LNCAP (cell line): ENCODE results near the gene CNTN4.

ENCODE experiments used
- TF ChIP-seq, protein P1 (sequence below): fragments of 450-650 bp; IDR thresholded peaks from 2 replicates; pipeline ENCODE4 v1.5.1; 2017; ENCODE audit warnings: mild to moderate bottlenecking

CNTN4 gene

DNA sequence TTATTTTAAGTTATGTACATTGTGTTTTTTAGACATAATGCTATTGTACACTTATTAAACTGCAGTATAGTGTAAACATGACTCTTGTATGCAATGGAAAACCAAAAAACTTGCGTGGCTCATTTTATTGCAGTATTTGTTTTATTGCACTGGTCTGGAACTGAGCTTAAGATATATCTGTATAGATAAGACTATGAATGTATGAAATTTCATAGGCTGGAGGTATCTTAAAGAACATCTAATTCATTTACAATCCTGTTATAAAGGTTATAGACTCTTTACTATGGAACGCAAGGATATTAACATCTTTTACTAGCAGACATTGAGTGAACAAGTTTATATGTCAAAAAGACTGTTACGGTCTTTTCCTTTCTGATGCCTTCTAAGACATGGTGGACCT, 552.1 kb downstream of the CNTN4 start:
- TF ChIP-seq, protein P1, sequence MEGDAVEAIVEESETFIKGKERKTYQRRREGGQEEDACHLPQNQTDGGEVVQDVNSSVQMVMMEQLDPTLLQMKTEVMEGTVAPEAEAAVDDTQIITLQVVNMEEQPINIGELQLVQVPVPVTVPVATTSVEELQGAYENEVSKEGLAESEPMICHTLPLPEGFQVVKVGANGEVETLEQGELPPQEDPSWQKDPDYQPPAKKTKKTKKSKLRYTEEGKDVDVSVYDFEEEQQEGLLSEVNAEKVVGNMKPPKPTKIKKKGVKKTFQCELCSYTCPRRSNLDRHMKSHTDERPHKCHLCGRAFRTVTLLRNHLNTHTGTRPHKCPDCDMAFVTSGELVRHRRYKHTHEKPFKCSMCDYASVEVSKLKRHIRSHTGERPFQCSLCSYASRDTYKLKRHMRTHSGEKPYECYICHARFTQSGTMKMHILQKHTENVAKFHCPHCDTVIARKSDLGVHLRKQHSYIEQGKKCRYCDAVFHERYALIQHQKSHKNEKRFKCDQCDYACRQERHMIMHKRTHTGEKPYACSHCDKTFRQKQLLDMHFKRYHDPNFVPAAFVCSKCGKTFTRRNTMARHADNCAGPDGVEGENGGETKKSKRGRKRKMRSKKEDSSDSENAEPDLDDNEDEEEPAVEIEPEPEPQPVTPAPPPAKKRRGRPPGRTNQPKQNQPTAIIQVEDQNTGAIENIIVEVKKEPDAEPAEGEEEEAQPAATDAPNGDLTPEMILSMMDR, result no peak

DNA sequence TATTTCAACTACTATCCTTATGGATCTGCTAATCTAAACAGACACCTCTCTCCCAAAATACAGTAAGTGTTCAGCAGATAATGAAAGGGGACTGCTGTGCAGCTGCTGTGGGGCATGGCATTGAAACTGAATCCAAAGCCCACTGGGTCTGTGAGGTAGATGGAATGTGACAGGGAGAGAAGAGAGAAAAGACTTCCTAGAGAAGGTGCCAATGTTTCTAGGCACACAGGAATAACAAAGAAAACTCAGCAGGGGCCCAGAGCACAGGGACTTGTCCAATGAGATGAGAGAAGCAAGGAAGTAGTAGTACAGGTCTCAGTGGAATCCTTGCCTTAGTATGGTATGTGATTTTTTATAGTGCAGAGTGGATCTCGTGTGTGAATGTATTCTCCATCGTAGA, 553.7 kb downstream of the CNTN4 start:
- TF ChIP-seq, protein P1, result no peak

DNA sequence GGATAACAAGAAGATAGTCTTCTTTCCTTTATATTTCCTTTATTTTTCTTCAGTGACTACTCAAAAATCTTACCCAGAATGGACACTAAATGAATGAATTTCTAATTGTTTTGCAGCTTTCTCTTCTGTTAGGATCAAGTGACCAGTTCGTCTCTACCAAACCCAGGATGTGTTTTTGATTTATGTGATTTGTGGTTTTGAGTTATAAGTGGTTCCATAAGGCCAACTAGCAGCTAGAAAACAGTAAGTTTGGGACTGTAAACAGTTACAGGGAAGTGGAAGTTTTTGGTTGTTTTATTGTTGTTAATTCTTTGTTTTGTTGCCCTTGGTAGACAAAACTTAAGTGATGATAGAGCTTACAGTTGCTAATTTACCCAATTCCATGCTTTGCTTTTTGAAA, 555.0 kb downstream of the CNTN4 start:
- TF ChIP-seq, protein P1, result no peak

DNA sequence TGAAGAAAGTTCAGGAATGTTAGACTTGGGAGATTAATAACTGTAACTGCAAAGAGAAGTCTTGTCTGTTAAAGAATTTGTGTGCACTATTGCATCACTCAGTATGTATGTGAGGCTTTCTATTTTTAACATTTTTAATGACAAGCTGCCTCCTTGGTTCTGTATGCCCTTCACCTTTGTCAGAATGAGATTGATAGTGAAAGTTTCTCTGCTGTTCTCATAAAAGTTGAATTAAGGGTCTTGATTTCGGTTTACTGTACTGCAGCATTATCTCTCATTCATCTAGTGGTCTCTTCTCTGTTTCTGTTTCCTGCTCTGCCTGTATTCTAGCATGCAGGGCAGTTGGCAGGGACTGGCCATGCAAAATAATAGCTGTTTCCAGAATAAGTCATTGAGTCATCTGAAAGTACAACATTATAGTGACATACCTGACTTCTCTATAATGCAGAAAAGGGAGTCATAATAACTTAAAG, 556.6 kb downstream of the CNTN4 start:
- TF ChIP-seq, protein P1, result no peak

DNA sequence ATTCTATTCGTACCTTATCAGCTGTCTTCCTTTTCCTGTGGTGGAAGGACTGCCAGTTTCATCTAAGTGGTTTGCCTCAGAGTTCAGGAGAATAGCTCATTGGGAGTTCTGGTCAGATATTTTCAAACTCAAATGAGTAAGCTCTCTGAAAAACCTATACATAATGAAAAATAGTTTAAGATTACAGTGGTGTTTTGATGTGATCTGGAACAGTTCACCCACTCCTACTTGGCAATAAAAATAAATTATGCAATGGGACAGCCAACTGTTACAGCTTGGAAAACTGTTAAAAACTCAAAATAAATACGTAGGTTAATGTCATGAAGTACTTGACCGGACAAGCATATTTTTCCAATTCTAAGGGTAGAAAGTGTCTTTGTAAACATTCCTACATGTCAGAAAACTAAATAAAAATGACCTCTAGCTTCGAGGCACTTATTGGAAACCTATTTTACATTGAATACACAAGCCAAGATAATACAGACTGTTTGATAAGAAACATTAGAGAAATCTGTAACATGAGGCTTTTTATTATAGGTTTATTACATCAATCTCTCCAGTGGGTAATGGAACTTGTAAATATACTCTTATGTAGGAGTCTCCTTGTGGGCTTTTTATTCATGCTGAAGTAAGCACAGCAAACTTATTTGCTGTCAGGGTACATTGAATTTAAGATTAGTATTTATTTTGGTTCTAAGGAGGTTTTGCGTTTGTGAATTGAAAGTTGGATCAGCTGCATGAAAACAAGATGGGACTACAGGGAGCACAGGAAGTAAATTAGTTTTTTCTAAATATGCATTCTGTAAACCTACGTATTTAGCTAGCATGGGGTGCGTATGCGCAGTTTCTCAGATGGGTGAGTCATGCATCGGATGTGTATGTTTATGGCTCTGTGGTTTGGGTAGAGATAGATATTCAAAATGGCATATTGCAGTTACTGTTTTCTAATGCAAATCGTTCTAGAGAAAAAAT, 558.4 kb downstream of the CNTN4 start:
- TF ChIP-seq, protein P1, result no peak

DNA sequence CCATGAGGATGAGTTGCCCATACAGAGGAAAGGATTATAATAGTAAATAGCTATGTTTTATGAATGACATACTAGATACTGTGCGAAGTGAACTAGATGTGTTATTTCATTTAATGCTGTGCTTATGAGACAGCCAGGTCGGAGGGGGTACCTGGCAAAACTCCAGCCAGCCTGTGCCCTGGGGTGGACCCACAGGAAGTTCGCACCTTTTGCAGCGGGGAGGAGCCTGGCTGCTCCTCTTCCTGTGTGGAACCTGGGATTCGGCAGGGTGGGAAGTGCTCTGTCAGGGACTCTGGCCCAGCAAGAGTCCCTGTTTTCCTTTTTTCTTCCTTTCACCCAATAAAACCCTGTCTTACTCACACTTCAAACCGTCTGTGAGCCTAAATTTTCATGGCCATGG, 559.3 kb downstream of the CNTN4 start:
- TF ChIP-seq, protein P1, result no peak

DNA sequence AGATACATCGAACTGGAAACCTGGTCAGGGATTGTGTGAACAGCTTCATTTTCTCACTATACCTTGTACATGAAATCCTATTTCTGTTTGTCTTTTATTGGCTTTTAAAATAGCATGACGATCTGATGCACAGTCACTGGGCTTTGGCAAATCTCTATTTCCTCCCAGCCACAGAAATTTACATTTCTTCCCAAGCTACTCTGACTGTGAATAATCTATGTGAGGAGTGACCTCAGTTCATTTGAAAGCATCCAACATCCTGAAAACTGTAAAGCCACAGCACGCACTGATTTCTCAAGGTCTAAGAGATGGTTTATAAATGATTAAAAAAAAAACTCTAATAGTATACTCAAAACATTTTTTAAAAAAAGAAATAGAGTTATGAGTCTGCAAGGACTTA, 561.2 kb downstream of the CNTN4 start:
- TF ChIP-seq, protein P1, result no peak
